Prostate gland (tissue), 2 donors: Measurements from ENCODE around the gene TOB1. TPM values are rescaled to one million over a fixed set of nuclear protein-coding genes. Genes with fewer than 3 reads are reported as not detected.
A peak's percentile ranks its signal among the peaks of the same experiment; 100 is the strongest.
"Not testable (repeated sequence)": the region's sequence is repeated elsewhere in the genome, so short reads cannot be mapped to it uniquely, and the experiment has no call there.

Experiments used
- DNase-seq: peaks from one replicate; pipeline ENCODE4 v3.0.0-alpha.2; 2019; ENCODE audit warnings: low spot score
- H3K27ac ChIP-seq, 2 donors: fragments of 200-600 bp; sonication (generic); 2 replicates each; pipeline ENCODE4 v1.5.1; 2017 to 2019
- H3K27me3 ChIP-seq: fragments of 200-600 bp; sonication (generic); replicated peaks from 2 replicates; pipeline ENCODE4 v1.5.1; 2019; ENCODE audit not compliant: insufficient read depth
- H3K36me3 ChIP-seq, 2 donors: fragments of 200-600 bp; sonication (generic); 1 replicate in 1 of 2; 2 replicates in 1 of 2; pipeline versions ENCODE4 v1.5.1 to v1.8.1; 2017 to 2019
- H3K4me1 ChIP-seq: fragments of 200-600 bp; sonication (generic); replicated peaks from 2 replicates; pipeline ENCODE4 v1.5.1; 2019
- H3K4me3 ChIP-seq, 2 donors: fragments of 200-600 bp; sonication (generic); 2 replicates each; pipeline ENCODE4 v1.5.1; 2017 to 2019
- H3K9me3 ChIP-seq: fragments of 200-600 bp; sonication (generic); 2 replicates; pipeline ENCODE4 v1.5.1; 2017
- POLR2A ChIP-seq: fragments of 450-650 bp; IDR thresholded peaks from one replicate; pipeline ENCODE4 v1.6.1; 2016; ENCODE audit warnings: antibody characterized with exemption, mild to moderate bottlenecking
- POLR2AphosphoS5 ChIP-seq: sonication (generic); formaldehyde crosslinking; IDR thresholded peaks from one replicate; pipeline ENCODE4 v1.6.1; 2017; ENCODE audit warnings: antibody characterized with exemption
- WGBS: methylation state at CpG from one replicate; pipeline ENCODE4 v1.1.5; 2018; 5-methylcytosine and 5-hydroxymethylcytosine counted together
- intact Hi-C: fragments of 100-400 bp; cut with DNase I; formaldehyde crosslinking; loops from one replicate; pipeline ENCODE4 v1.14.2; 2022
- total RNA-seq, 2 donors: library from RNA; depleted of rRNA; stranded (reverse); fragments of >200 nt; gene quantifications; one replicate each; pipeline ENCODE4 v1.1.0, GENCODE V29; 2016
- TF ChIP-seq, protein P1 (sequence below), 4 experiments: fragments of 200-600 bp in 2 of 4; fragments of 450-650 bp in 2 of 4; sonication (generic) in 2 of 4; IDR thresholded peaks; 1 replicate in 3 of 4; 2 replicates in 1 of 4; pipeline ENCODE4 v1.5.1; 2016 to 2019; ENCODE audit warnings: antibody characterized with exemption in 4 of 4, mild to moderate bottlenecking in 2 of 4, moderate library complexity in 2 of 4

The TOB1 gene
- total RNA-seq, 2 donors from 2014 or later, result 37.1 to 64.7 TPM

DNA sequence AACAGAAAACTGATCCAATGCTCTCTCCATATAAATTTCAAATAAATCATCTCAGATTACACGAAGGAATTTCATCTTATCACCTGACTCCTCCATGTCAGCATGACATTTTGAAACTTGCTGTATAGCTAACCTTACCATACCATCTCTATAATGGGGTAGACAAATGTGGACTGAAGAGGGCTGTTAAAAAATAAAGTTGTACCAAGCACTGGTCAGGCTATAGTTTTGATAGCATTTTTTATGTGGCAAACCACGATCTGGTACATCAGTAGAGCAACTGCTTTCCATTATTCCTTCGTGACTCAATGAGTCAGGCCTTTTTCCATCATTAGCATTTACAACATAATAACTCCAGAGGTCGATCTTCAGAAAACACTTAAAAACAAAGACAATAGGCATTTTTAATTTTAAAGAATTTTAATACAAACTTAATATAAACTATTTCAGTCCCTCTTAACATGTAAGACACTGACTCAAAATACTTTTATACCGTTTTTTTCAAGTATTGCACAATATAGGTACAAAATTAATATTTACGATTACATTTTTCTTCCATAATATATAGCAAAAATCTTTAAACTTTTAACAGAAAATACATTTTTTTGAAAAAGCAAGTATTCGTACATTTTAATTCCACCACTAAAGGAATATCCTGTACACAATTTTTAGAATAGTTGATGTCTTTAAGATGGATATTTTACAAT lies 4.2 kb downstream of the TOB1 start:
- Histone ChIP-seq H3K4me3 (no peak overlapping the region), H3K27ac (peak overlapping the region; percentile 100), H3K36me3 (no peaks in the 10 kb centered on the region), H3K27me3 (no peaks in the 10 kb centered on the region), H3K9me3 (no peaks in the 10 kb centered on the region), H3K4me1 (no peaks in the 10 kb centered on the region)
- no peak for DNase-seq
- peak; percentile 35 for TF ChIP-seq POLR2AphosphoS5
- TF ChIP-seq, protein P1, sequence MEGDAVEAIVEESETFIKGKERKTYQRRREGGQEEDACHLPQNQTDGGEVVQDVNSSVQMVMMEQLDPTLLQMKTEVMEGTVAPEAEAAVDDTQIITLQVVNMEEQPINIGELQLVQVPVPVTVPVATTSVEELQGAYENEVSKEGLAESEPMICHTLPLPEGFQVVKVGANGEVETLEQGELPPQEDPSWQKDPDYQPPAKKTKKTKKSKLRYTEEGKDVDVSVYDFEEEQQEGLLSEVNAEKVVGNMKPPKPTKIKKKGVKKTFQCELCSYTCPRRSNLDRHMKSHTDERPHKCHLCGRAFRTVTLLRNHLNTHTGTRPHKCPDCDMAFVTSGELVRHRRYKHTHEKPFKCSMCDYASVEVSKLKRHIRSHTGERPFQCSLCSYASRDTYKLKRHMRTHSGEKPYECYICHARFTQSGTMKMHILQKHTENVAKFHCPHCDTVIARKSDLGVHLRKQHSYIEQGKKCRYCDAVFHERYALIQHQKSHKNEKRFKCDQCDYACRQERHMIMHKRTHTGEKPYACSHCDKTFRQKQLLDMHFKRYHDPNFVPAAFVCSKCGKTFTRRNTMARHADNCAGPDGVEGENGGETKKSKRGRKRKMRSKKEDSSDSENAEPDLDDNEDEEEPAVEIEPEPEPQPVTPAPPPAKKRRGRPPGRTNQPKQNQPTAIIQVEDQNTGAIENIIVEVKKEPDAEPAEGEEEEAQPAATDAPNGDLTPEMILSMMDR (IDR thresholded peaks at IDR 0.05), result no peak
- WGBS, result 38% methylated on average over 7 of the region's 7 CpGs
- intact Hi-C loops, result no loop called here

DNA sequence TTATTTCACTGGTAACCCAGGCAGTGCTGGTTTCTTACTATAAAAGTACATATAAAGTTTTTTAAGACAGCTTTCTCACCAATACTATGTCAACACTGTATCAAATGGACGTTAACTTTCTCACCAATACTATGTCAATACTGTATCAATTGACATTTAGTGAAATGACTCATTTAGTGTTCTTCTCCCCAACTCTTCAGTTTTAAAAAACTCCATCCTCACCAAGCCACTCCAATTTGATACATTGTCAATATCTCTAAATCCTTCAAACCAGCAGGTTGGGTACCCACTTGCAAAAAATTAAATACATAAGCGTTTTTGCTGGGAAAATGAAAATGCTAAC lies 4.8 kb downstream of the TOB1 start:
- no peaks in the 10 kb centered on the region for H3K4me1 ChIP-seq
- H3K27ac ChIP-seq, result peak overlapping the region; percentile 35 to 100
- 43% methylated on average over 2 of the region's 2 CpGs for WGBS
- TF ChIP-seq, protein P1 (IDR thresholded peaks at IDR 0.05), result no peak
- TF ChIP-seq POLR2A (no peak), POLR2AphosphoS5 (no peak)
- intact Hi-C loops, result no loop called here
- no peak for DNase-seq
- H3K4me3 ChIP-seq, result no peak overlapping the region
- H3K27me3 ChIP-seq, result no peaks in the 10 kb centered on the region
- H3K36me3 ChIP-seq, result no peaks in the 10 kb centered on the region
- H3K9me3 ChIP-seq, result no peaks in the 10 kb centered on the region

DNA sequence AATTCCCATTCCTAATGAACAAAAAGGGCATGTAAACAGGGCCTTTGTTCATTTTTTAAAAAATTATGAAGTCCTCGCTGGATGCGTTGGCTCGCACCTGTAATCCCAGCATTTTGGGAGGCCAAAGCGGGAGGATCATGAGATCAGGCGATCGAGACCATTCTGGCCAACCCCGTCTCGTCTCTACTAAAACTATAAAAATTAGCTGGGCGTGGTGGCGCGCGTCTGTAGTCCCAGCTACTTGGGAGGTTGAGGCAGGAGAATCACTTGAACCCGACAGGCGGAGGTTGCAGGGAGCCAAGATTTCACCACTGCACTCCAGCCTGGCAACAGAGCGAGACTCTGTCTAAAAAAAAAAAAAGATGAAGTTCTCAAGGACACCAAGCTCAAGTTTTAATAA lies 6.4 kb downstream of the TOB1 start:
- H3K9me3 ChIP-seq, DNase-seq, H3K36me3 ChIP-seq, H3K4me3 ChIP-seq, H3K4me1 ChIP-seq, H3K27me3 ChIP-seq, intact Hi-C loops: not testable (repeated sequence)
- WGBS, result 94% methylated on average over 15 of the region's 15 CpGs
- H3K27ac ChIP-seq, result peak overlapping the region in 1 of 2 donors; percentile 100

DNA sequence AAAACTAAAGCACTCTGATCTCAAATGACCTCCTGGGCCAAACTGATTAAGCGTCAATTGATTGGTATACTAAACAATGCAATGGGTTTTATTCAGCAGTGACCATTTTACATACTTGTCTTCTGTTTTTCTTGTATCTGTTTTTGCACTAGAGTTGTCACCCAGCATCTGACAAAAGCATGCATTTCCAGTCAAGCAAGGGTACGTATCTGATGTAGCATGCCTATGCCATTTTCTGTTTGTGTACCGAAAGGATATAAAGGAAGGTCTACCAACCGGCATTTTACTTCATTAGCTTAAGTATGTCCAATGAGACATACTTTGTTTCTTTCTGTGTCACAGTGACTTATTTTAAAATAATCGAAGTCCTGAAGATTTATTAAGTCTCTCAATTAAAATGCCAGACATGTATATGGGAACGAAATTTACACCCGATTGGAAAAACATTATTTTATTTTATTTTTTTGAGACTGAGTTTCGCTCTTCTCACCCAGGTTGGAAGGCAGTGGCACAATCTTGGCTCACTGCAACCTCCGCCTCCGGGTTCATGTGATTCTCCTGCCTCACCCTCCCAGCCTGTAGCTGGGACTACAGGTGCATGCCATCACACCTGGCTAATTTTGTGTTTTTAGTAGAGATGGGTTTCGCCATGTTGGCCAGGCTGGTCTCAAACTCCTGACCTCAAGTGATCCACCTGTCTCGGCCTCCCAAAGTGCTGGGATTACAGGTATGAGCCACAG lies 7.5 kb downstream of the TOB1 start:
- intact Hi-C loops, result no loop called here
- DNase-seq, result no peak
- TF ChIP-seq, protein P1 (IDR thresholded peaks at IDR 0.05), result no peak
- TF ChIP-seq POLR2AphosphoS5 (no peak), POLR2A (no peak)
- Histone ChIP-seq H3K27ac (peak overlapping the region in 1 of 2 donors; percentile 17), H3K27me3 (no peaks in the 10 kb centered on the region), H3K9me3 (no peaks in the 10 kb centered on the region), H3K4me1 (peaks cover 2% of the 10 kb centered on the region), H3K4me3 (no peak overlapping the region), H3K36me3 (no peaks in the 10 kb centered on the region)
- WGBS, result 87% methylated on average over 12 of the region's 12 CpGs

DNA sequence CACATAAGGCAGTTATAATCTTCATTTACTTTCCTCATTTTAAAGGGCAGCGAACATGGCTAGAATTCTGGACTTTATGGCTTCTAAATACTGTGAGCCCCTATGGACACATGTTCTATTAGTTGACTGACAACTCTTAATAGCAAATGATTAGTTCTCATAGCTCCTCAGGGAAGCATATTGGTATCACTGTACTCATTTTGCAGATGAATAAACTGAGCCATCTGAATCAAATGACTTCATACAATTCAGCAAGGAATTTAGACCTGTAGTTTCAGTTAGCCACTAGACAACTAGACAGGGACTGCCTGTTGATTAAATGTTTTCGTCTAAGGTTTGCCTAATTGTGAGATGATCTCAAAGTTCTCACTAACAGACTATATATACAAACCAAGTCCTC lies 9.7 kb downstream of the TOB1 start:
- 87% methylated on average over 2 of the region's 2 CpGs for WGBS

More for the DNA sequence above, 9.7 kb downstream of the TOB1 start:
- DNase-seq, result no peak
- Histone ChIP-seq H3K4me3 (no peak overlapping the region), H3K27me3 (no peaks in the 10 kb centered on the region), H3K27ac (peak overlapping the region; percentile 9 to 43), H3K36me3 (no peaks in the 10 kb centered on the region), H3K4me1 (peaks cover 2% of the 10 kb centered on the region), H3K9me3 (no peaks in the 10 kb centered on the region)
- TF ChIP-seq POLR2AphosphoS5 (no peak), POLR2A (no peak)
- TF ChIP-seq, protein P1 (IDR thresholded peaks at IDR 0.05), result no peak
- intact Hi-C loops, result no loop called here
